GM23248 (cell line): ENCODE measurements around the gene LIN7A. TPM values are rescaled to one million over a fixed set of nuclear protein-coding genes. Genes with fewer than 3 reads are reported as not detected.

Experiments used
- DNase-seq: peaks from one replicate; pipeline ENCODE4 v3.0.0-alpha.2; 2015
- H2AFZ ChIP-seq: fragments of 200-600 bp; sonication (generic); 2 replicates; pipeline ENCODE4 v1.6.1; 2016; ENCODE audit warnings: antibody characterized with exemption
- H3F3A ChIP-seq: fragments of 200-600 bp; sonication (generic); 2 replicates; pipeline ENCODE4 v1.6.1; 2016; ENCODE audit warnings: mild to moderate bottlenecking, antibody characterized with exemption, mixed run types; ENCODE audit not compliant: insufficient read depth
- H3K27ac ChIP-seq: fragments of 200-600 bp; sonication (generic); 2 replicates; pipeline ENCODE4 v1.5.1; 2016; ENCODE audit warnings: mild to moderate bottlenecking
- H3K27me3 ChIP-seq: fragments of 200-600 bp; sonication (generic); replicated peaks from 2 replicates; pipeline ENCODE4 v1.6.1; 2016; ENCODE audit warnings: mild to moderate bottlenecking; ENCODE audit not compliant: insufficient read depth
- H3K36me3 ChIP-seq: fragments of 200-600 bp; sonication (generic); 2 replicates; pipeline ENCODE4 v1.6.1; 2016; ENCODE audit warnings: low read depth, mild to moderate bottlenecking
- H3K4me1 ChIP-seq: fragments of 200-600 bp; sonication (generic); 2 replicates; pipeline ENCODE4 v1.6.1; 2016; ENCODE audit warnings: mild to moderate bottlenecking; ENCODE audit not compliant: insufficient read depth
- H3K4me2 ChIP-seq: fragments of 200-600 bp; sonication (generic); one replicate; pipeline ENCODE4 v1.6.1; 2016; ENCODE audit warnings: mild to moderate bottlenecking; ENCODE audit not compliant: unreplicated experiment
- H3K4me3 ChIP-seq: fragments of 200-600 bp; sonication (generic); 2 replicates; pipeline ENCODE4 v1.5.1; 2016; ENCODE audit warnings: mild to moderate bottlenecking
- H3K79me2 ChIP-seq: fragments of 200-600 bp; sonication (generic); 2 replicates; pipeline ENCODE4 v1.6.1; 2016; ENCODE audit warnings: mild to moderate bottlenecking; ENCODE audit not compliant: insufficient read depth
- H3K9ac ChIP-seq: fragments of 200-600 bp; sonication (generic); 2 replicates; pipeline ENCODE4 v1.6.1; 2016; ENCODE audit warnings: mild to moderate bottlenecking
- H3K9me2 ChIP-seq: fragments of 200-600 bp; sonication (generic); 2 replicates; pipeline ENCODE4 v1.6.1; 2016; ENCODE audit warnings: mixed run types, mild to moderate bottlenecking, moderate library complexity; ENCODE audit not compliant: insufficient read depth
- H3K9me3 ChIP-seq: fragments of 200-600 bp; sonication (generic); one replicate; pipeline ENCODE4 v1.6.1; 2017; ENCODE audit warnings: low read depth
- H4K20me1 ChIP-seq: fragments of 200-600 bp; sonication (generic); 2 replicates; pipeline ENCODE4 v1.6.0; 2016; ENCODE audit not compliant: insufficient read depth
- EZH2 ChIP-seq: fragments of 200-600 bp; sonication (generic); IDR thresholded peaks from 2 replicates; pipeline ENCODE4 v1.6.1; 2018; ENCODE audit warnings: antibody characterized with exemption, mild to moderate bottlenecking; ENCODE audit not compliant: insufficient read depth, poor library complexity, severe bottlenecking
- EZH2phosphoT487 ChIP-seq: fragments of 200-600 bp; sonication (generic); IDR thresholded peaks from 2 replicates; pipeline ENCODE4 v1.6.1; 2018; ENCODE audit warnings: antibody characterized with exemption, moderate library complexity, mild to moderate bottlenecking, low read depth; ENCODE audit not compliant: insufficient read depth
- WGBS, 2 experiments: methylation state at CpG; one replicate each; pipeline ENCODE4 v1.1.6; 2015 to 2017; ENCODE audit warnings: low lambda C conversion rate in 2 of 2, low coverage in 1 of 2; ENCODE audit errors: missing lambda C conversion rate in 2 of 2; 5-methylcytosine and 5-hydroxymethylcytosine counted together
- in situ Hi-C: fragments of 300-500 bp; cut with MboI; formaldehyde crosslinking; loops from 2 replicates; pipeline ENCODE4 v1.15.0; 2020
- polyA plus RNA-seq: library from polyadenylated mRNA; unstranded; fragments of >200 nt; fragmentation: Nextera tagmentation; extraction: Ambion mirVana; gene quantifications from 2 replicates; pipeline ENCODE4 v1.2.1, GENCODE V29; 2016
- total RNA-seq: library from RNA; depleted of rRNA; stranded (reverse); fragments of >200 nt; shearing (Covaris generic); gene quantifications from 2 replicates; pipeline ENCODE4 v1.2.3, GENCODE V29; 2014; rRNA removed

Gene LIN7A, protein sequence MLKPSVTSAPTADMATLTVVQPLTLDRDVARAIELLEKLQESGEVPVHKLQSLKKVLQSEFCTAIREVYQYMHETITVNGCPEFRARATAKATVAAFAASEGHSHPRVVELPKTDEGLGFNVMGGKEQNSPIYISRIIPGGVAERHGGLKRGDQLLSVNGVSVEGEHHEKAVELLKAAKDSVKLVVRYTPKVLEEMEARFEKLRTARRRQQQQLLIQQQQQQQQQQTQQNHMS
- total RNA-seq (1.0 and 1.5 TPM in 2 replicates), polyA plus RNA-seq (0.95 and 1.6 TPM in 2 replicates)

GRCh38 chr12:80937391-80938238 is at the start of gene LIN7A:
TSS of gene LIN7A (minus strand) at chr12:80937934. CDS start at chr12:80937722, 212 bp downstream.
- Histone ChIP-seq H3K4me1 (0 out of 2 replicates have a peak, but pooled peaks cover 4% of the 10 kb centered on the region), H2AFZ (peak within 1 kb of the TSS; percentile 90), H3K36me3 (no peaks in the 10 kb centered on the region), H3K27me3 (no peaks in the 10 kb centered on the region), H3K9me2 (no peaks in the 10 kb centered on the region), H3K9me3 (no peaks in the 10 kb centered on the region), H4K20me1 (no peaks in the 10 kb centered on the region), H3K27ac (no peak within 1 kb of the TSS), H3K9ac (peak within 1 kb of the TSS; percentile 54), H3K79me2 (no peaks in the 10 kb centered on the region), H3K4me3 (peak within 1 kb of the TSS; percentile 83), H3K4me2 (peak within 1 kb of the TSS; percentile 93), H3F3A (no peaks in the 10 kb centered on the region)
- DNase-seq = peak; percentile 44
- TF ChIP-seq EZH2 = no peak
- TF ChIP-seq EZH2phosphoT487 = no peak
- 5 to 6% methylated on average over 32 to 47 of the region's 47 CpGs for WGBS, 2 experiments
- in situ Hi-C loops = loop anchor here (25.0 kb wide), 1 partner anchor 525 kb away; no protein-coding TSS in a partner anchor

DNA sequence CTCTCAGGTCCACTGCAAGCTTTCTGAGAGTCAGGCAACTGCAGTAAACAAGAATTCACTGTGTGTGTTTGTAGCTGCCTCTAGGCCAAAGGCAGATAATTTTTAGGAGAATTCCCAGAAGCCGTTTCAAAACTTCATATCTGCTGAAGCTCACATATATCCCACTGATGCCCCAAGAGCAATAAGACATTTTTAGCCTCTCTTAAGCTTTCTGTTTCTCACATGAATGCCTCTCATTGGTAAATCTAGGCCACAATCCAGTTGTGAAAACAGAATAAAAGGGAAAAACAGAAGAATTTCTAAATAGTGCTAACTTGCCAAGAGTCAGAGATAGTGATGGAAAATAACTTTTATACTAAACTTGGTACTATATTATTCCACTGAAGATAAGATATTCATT is 48.5 kb upstream of the LIN7A start:
- no peak overlapping the region for H3K4me3 ChIP-seq
- TF ChIP-seq EZH2 (no peak), EZH2phosphoT487 (no peak)
- H3F3A ChIP-seq = no peaks in the 10 kb centered on the region
- no peaks in the 10 kb centered on the region for H4K20me1 ChIP-seq
- H3K27ac ChIP-seq = no peak overlapping the region
- no peak for DNase-seq
- no peaks in the 10 kb centered on the region for H3K79me2 ChIP-seq
- H3K4me2 ChIP-seq = no peak overlapping the region
- no peaks in the 10 kb centered on the region for H3K36me3 ChIP-seq
- H3K9me2 ChIP-seq = no peaks in the 10 kb centered on the region
- in situ Hi-C loops = no loop called here
- no peaks in the 10 kb centered on the region for H3K9me3 ChIP-seq
- H3K27me3 ChIP-seq = no peaks in the 10 kb centered on the region
- no peaks in the 10 kb centered on the region for H3K4me1 ChIP-seq
- no peak overlapping the region for H3K9ac ChIP-seq
- H2AFZ ChIP-seq = no peak overlapping the region
- 57 to 71% methylated on average over 1 of the region's 1 CpG for WGBS, 2 experiments

DNA sequence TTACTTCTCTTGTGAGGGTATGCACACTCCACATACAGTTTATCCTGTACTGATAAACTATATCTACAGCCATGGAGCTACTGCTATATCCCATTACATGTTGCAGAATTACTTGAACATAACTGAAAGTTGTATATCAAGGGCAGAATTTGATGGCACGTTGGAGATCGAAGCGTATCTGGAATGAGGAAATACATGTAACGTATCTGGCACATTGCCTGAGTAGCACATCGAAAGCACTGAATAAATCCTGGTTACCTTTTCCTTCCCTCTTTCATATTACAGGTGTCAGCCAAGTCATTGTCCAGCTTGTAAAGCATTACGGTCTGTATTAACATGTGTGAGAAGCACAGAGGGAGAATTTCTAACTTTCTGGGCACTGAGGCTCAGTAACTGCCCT is 42.1 kb upstream of the LIN7A start:
- DNase-seq = no peak
- Histone ChIP-seq H3K9me2 (0 out of 2 replicates have a peak, but pooled peaks cover 4% of the 10 kb centered on the region), H3K9me3 (no peaks in the 10 kb centered on the region), H3F3A (no peaks in the 10 kb centered on the region), H3K27ac (no peak overlapping the region), H3K4me2 (no peak overlapping the region), H3K9ac (no peak overlapping the region), H3K79me2 (no peaks in the 10 kb centered on the region), H3K4me3 (no peak overlapping the region), H2AFZ (no peak overlapping the region), H4K20me1 (no peaks in the 10 kb centered on the region), H3K36me3 (no peaks in the 10 kb centered on the region), H3K27me3 (no peaks in the 10 kb centered on the region), H3K4me1 (no peaks in the 10 kb centered on the region)
- no peak for TF ChIP-seq EZH2
- no peak for TF ChIP-seq EZH2phosphoT487
- in situ Hi-C loops = no loop called here
- WGBS, 2 experiments = 79% methylated on average over 6 of the region's 6 CpGs

DNA sequence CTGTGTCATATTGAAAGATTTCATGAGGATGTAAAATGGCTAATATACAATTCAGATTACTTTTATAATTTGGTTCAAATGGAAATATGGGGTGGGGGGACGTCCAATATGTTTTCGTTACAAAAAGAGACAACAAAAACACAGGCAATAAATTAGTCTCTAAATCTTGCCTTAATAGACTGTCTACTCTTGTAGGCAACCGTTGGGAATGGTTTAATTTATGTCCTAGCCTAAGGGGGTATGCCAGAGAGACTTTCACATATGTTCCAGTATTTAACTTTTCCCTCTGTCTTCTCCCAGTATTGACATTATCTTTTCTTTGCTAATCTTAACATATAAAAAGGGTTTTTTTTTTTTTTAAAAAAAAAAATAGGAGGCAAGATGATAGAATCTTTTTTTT is 41.5 kb upstream of the LIN7A start:
- no peaks in the 10 kb centered on the region for H3K27me3 ChIP-seq
- in situ Hi-C loops = no loop called here
- H4K20me1 ChIP-seq = no peaks in the 10 kb centered on the region
- H3K79me2 ChIP-seq = no peaks in the 10 kb centered on the region
- H3K9me3 ChIP-seq = no peaks in the 10 kb centered on the region
- H3K36me3 ChIP-seq = no peaks in the 10 kb centered on the region
- no peaks in the 10 kb centered on the region for H3F3A ChIP-seq
- H3K27ac ChIP-seq = no peak overlapping the region
- no peak overlapping the region for H2AFZ ChIP-seq
- TF ChIP-seq EZH2phosphoT487 (no peak), EZH2 (no peak)
- no peak overlapping the region for H3K4me2 ChIP-seq
- 0 out of 2 replicates have a peak, but pooled peaks cover 4% of the 10 kb centered on the region for H3K9me2 ChIP-seq
- H3K4me3 ChIP-seq = no peak overlapping the region
- no peak for DNase-seq
- WGBS, 2 experiments = 6 to 7% methylated on average over 3 of the region's 3 CpGs
- H3K9ac ChIP-seq = no peak overlapping the region
- no peaks in the 10 kb centered on the region for H3K4me1 ChIP-seq
